Activated naive CD4-positive, alpha-beta T cell treated with anti-CD3 and anti-CD28 coated beads, Interleukin-2, amount 10 ng/mL, durations not matched to agents 7 days and 5 days (primary cell): ENCODE measurements around the gene PLPPR5.

Experiments
- CTCF ChIA-PET: fragments of 350-600 bp; sonication (Branson Sonifier 250); formaldehyde crosslinking; loops from one replicate; lab custom pipeline; 2021; ENCODE audit warnings: antibody characterized with exemption; lab: Charles Lee
- DNase-seq: peaks from one replicate; pipeline ENCODE4 v3.0.0-alpha.2; 2020
- H3K27ac Mint-ChIP-seq: one replicate; pipeline ENCODE4 v1.8.0; 2021; ENCODE audit warnings: mild to moderate bottlenecking, moderate library complexity, mixed read lengths
- H3K27me3 Mint-ChIP-seq: one replicate; pipeline ENCODE4 v1.8.0; 2021; ENCODE audit warnings: mild to moderate bottlenecking, mixed read lengths
- H3K36me3 Mint-ChIP-seq: one replicate; pipeline ENCODE4 v1.8.0; 2021; ENCODE audit warnings: mixed read lengths
- H3K4me1 Mint-ChIP-seq: one replicate; pipeline ENCODE4 v1.8.0; 2021; ENCODE audit warnings: mixed read lengths
- H3K4me3 Mint-ChIP-seq: one replicate; pipeline ENCODE4 v1.8.0; 2021; ENCODE audit warnings: mild to moderate bottlenecking, moderate library complexity, mixed read lengths
- H3K9me3 Mint-ChIP-seq: one replicate; pipeline ENCODE4 v1.8.0; 2021; ENCODE audit warnings: mixed read lengths

PLPPR5 gene

DNA sequence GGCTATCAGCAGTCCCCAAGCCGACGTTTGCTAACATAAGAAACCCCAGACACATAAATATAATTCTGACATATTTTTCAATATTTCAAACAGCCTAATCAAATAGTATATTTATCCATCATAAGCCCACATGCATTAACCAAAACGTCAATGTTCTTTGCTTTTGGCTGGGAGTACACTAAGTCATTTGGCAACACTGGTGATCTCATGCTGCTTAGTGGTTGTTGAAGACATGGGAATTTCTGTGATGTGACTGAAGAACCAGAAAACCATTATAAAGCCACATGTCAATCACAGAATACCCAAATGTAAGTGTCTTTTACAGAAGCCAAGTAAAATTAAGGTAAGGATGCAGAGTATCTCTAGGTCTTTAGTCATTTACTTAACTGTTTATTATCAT is 57.6 kb downstream of the PLPPR5 start:
- H3K4me3 Mint-ChIP-seq: no peak overlapping the region
- CTCF ChIA-PET: no interaction called here
- H3K9me3 Mint-ChIP-seq: no peaks in the 10 kb centered on the region
- H3K36me3 Mint-ChIP-seq: no peaks in the 10 kb centered on the region
- H3K4me1 Mint-ChIP-seq: no peaks in the 10 kb centered on the region
- no peak overlapping the region for H3K27ac Mint-ChIP-seq
- no peaks in the 10 kb centered on the region for H3K27me3 Mint-ChIP-seq
- no peak for DNase-seq

DNA sequence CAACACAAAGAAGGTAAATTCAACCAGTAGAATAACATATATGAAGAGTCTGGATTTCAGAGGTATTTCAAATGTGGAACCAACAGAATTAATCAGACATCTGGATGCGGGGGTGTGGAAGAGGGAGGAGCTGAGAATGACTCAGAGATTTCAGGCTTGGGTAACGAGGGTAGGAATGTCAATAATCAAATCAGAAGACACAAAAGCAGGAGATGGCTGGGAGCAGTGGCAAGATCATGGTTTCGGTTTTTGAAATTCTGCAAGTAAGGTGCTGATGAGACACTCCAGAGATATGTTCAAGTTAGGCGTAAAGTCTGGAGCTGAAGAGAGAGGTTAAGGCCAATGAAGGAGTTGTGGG is 64.0 kb downstream of the PLPPR5 start:
- no peaks in the 10 kb centered on the region for H3K36me3 Mint-ChIP-seq
- DNase-seq: no peak
- CTCF ChIA-PET: interaction anchor here (1.4 kb wide), 1 partner anchor 147 kb away, joined by 8 read pairs; no protein-coding TSS in a partner anchor

DNA sequence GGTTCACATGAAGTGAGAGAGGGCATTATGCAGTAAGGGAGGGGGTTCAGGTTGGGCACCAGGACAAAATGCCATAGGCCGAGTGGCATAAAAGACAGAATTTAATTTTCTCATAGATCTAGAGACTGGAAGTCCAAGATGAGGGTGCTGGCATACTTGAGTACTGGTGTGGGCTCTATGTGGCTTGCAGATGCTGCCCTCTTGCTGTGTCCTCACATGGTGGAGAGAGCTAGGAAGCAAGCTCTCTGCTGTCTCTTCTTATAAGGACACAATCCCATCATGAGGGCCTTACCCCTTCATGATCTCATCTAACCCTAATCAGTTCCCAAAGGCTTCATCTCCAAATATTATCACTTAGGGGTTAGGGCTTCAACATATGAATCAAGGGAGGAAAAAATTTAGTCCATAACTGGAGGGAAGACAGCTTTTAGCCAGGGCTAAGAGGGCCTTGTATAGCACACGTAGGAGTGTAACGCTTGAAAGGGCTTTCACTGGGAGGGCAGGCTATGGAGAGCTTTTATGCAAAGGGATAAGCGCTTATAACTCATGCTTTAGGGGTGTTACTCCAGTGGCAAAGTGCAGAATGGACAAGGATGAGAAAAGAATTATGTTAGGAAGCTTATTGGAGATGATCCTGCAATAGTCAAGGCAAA is 64.5 kb downstream of the PLPPR5 start:
- no peak overlapping the region for H3K27ac Mint-ChIP-seq
- no peak for DNase-seq

More for the DNA sequence above, 64.0 kb downstream of the PLPPR5 start:
- H3K4me1 Mint-ChIP-seq: no peaks in the 10 kb centered on the region
- H3K27ac Mint-ChIP-seq: no peak overlapping the region
- H3K27me3 Mint-ChIP-seq: no peaks in the 10 kb centered on the region
- no peak overlapping the region for H3K4me3 Mint-ChIP-seq
- H3K9me3 Mint-ChIP-seq: no peaks in the 10 kb centered on the region

DNA sequence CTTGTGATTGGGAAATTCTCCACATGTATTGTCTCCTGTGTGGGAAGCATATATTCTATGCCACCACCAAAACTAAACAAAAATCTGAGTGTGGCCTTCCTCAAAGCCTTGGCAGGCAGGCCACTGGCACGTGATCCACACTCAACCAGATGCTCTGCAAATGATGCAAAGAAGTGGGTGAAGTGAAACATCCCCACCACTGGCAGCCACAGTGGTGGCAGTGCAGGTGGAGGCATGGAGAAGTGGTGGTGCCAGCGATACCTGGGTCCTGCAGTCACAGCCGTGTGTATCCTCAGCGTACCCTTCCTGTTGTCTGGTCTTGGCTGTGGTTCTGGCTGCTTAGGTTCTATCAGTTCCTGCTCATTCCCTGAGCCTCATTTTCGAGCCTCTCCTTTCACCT is 65.2 kb downstream of the PLPPR5 start:
- Mint-ChIP-seq H3K4me3 (no peak overlapping the region), H3K36me3 (no peaks in the 10 kb centered on the region), H3K9me3 (no peaks in the 10 kb centered on the region), H3K27ac (no peak overlapping the region), H3K27me3 (no peaks in the 10 kb centered on the region), H3K4me1 (no peaks in the 10 kb centered on the region)
- CTCF ChIA-PET: no interaction called here
- DNase-seq: no peak

More for the DNA sequence above, 64.5 kb downstream of the PLPPR5 start:
- no peaks in the 10 kb centered on the region for H3K4me1 Mint-ChIP-seq
- CTCF ChIA-PET: interaction anchor here (1.4 kb wide), 1 partner anchor 146 kb away, joined by 8 read pairs; no protein-coding TSS in a partner anchor
- H3K4me3 Mint-ChIP-seq: no peak overlapping the region
- no peaks in the 10 kb centered on the region for H3K27me3 Mint-ChIP-seq
- H3K9me3 Mint-ChIP-seq: no peaks in the 10 kb centered on the region
- H3K36me3 Mint-ChIP-seq: no peaks in the 10 kb centered on the region

DNA sequence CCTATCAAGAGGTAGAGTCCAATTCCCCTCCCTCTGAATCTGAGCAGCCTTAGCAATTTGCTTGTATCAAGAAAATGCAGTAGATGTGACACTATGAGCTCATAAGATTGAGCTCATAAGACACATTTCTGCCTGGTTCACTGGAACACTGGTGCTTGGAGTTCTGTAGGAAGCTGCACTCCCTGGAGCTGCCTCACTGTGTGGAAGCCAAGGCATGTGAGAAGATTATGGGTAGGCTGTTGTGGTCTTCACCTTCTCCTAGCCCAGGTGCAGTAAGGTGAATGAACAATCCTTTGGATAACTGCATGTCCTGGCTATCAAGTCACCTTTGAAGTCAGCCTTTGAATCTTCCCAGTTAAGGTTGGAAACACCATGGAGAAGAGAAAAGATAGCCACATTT is 67.3 kb downstream of the PLPPR5 start:
- DNase-seq: no peak
- no peaks in the 10 kb centered on the region for H3K9me3 Mint-ChIP-seq
- H3K4me1 Mint-ChIP-seq: no peaks in the 10 kb centered on the region
- H3K36me3 Mint-ChIP-seq: no peaks in the 10 kb centered on the region
- no peak overlapping the region for H3K4me3 Mint-ChIP-seq
- H3K27ac Mint-ChIP-seq: no peak overlapping the region
- no peaks in the 10 kb centered on the region for H3K27me3 Mint-ChIP-seq
- CTCF ChIA-PET: no interaction called here

DNA sequence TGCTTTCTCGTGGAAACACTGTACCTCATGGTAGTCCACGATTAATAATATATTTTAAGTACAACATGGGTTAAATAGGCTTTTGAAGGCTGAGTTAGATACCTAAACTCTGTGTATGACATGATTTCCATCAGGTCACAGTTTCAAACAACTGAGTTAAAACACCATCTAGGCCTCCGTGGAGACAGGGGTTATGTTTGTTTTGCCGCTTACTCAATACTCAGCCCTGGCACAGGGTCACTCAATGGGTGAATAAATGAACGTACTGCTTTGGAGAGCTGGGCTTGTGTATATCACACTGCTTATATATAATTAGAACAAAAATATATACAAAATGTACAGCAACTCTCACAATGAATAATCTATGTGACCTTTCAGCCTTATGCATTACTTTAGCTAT is 72.5 kb downstream of the PLPPR5 start:
- Mint-ChIP-seq H3K27me3 (no peaks in the 10 kb centered on the region), H3K27ac (no peak overlapping the region), H3K4me1 (no peaks in the 10 kb centered on the region), H3K9me3 (no peaks in the 10 kb centered on the region), H3K4me3 (no peak overlapping the region), H3K36me3 (no peaks in the 10 kb centered on the region)
- DNase-seq: no peak
- CTCF ChIA-PET: no interaction called here

DNA sequence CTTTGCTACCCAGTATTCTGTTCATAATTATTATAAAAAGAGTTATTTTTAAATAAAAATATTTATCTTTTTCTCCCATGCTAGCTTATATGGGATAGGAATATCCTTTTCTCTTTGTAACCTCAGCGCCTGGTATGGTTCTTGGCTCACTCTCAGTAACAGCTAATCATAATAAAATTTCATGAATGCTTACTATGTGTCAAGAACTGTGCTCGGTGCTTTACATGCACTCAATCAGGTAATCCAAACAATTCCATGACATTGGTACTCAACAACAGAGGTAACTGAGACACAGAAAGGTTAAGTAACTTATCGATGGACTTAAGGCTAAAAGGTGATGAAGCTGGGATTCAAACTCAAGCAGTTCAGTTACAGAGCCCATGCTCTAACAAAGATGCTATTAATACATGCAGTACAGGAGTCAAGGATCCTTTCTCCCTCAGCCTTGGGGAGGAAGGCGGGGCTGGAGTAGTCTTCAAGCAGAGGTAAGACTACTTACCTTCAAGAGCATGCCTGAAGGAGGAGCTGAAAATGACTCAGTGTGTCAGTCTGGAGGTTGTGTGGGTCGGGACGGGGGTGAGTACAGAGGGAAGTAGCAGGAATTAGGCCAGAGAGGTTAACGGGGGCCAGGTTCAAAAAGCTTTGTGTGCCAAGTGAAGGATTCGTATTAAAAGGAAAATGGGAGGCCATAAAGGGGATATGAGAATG is 73.4 kb downstream of the PLPPR5 start:
- DNase-seq: no peak
- H3K4me3 Mint-ChIP-seq: no peak overlapping the region
- H3K36me3 Mint-ChIP-seq: no peaks in the 10 kb centered on the region
- no peaks in the 10 kb centered on the region for H3K27me3 Mint-ChIP-seq
- CTCF ChIA-PET: no interaction called here
- no peaks in the 10 kb centered on the region for H3K9me3 Mint-ChIP-seq
- no peaks in the 10 kb centered on the region for H3K4me1 Mint-ChIP-seq
- no peak overlapping the region for H3K27ac Mint-ChIP-seq

DNA sequence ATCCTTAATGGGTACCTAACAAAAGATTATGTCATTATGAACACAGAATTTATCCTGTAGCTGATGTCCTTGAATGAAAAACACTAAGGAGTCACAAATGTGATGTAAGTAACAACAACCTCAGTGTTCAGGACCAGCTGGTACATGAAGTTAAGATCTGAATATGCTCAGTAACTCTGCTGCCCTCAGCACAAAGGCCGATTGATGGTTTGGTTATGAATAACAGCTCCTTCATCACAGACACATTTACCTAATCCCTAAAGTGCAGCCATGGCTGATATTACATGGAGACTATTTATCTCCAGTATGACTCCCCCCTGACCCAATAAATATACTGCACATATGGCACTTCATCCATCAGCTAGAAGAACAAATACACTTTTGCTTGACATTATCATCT is 75.2 kb downstream of the PLPPR5 start:
- no peak for DNase-seq
- Mint-ChIP-seq H3K36me3 (no peaks in the 10 kb centered on the region), H3K9me3 (no peaks in the 10 kb centered on the region), H3K27ac (no peak overlapping the region), H3K4me3 (no peak overlapping the region), H3K27me3 (no peaks in the 10 kb centered on the region), H3K4me1 (no peaks in the 10 kb centered on the region)
- CTCF ChIA-PET: interaction anchor here (1.0 to 1.4 kb wide), 3 partner anchors 17 to 180 kb away, joined by 3 to 4 read pairs (median 3); no protein-coding TSS in a partner anchor

DNA sequence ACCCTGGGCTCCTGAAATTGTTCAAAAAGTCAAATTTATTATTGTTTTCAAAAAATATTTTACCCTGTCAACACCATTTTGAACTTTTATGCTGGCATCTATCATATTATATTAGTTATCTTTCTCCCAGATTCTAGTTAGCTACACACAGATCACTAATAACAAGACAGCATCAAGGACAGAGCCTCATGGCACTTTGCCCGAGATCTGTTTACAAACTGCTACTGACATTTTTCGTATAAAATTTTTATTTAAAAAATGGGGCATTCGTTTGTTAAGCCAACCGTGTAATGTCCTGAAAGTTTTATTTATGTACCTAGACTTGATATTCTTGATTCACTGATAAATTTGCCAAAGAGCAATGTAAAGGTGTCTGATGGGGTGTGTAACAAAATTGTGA is 78.1 kb downstream of the PLPPR5 start:
- H3K27ac Mint-ChIP-seq: no peak overlapping the region
- no peaks in the 10 kb centered on the region for H3K9me3 Mint-ChIP-seq
- CTCF ChIA-PET: no interaction called here
- H3K36me3 Mint-ChIP-seq: no peaks in the 10 kb centered on the region
- no peak overlapping the region for H3K4me3 Mint-ChIP-seq
- DNase-seq: no peak
- no peaks in the 10 kb centered on the region for H3K4me1 Mint-ChIP-seq
- no peaks in the 10 kb centered on the region for H3K27me3 Mint-ChIP-seq

DNA sequence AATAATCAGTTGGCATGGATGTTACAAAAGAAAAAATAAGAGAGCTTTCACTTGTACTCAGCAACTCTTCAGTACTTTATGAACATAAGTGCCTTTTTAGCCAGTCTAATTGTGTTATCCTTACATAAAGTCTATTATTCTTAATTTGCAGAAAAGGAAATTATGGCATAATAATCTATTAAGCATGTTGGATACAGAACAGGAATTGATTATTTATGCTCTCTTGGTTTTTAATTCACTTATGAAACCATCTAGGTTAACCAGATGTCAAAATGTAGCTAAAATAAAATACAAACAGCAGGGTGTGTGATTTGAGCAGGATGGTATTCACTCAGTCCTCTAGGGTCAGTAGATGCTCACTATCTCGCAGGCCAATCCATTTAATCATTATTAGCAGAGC is 79.7 kb downstream of the PLPPR5 start:
- H3K4me1 Mint-ChIP-seq: no peaks in the 10 kb centered on the region
- CTCF ChIA-PET: no interaction called here
- DNase-seq: no peak
- H3K36me3 Mint-ChIP-seq: no peaks in the 10 kb centered on the region
- H3K27me3 Mint-ChIP-seq: no peaks in the 10 kb centered on the region
- no peaks in the 10 kb centered on the region for H3K9me3 Mint-ChIP-seq
- no peak overlapping the region for H3K4me3 Mint-ChIP-seq
- H3K27ac Mint-ChIP-seq: no peak overlapping the region

DNA sequence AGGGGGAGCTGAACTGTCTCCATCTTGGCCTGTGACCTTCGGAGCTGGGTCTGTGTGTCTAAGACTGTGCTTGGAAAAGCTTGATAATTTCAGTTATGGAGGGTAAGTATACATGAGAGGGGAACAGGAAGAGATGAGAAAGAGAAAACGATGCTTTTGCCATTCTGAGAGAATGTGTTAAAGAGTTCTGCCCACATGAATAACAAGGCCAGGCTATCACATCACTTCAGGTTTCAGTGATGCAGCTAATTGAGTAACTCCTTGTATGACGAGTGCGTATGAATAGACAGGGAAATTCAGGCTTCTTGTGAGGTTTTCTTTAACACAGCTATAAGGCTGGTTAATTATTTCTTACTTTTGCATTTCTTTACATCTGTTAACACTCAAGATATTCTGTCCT is 81.0 kb downstream of the PLPPR5 start:
- Mint-ChIP-seq H3K27ac (no peak overlapping the region), H3K27me3 (no peaks in the 10 kb centered on the region), H3K4me1 (no peaks in the 10 kb centered on the region), H3K9me3 (no peaks in the 10 kb centered on the region), H3K4me3 (no peak overlapping the region), H3K36me3 (no peaks in the 10 kb centered on the region)
- CTCF ChIA-PET: no interaction called here
- no peak for DNase-seq

DNA sequence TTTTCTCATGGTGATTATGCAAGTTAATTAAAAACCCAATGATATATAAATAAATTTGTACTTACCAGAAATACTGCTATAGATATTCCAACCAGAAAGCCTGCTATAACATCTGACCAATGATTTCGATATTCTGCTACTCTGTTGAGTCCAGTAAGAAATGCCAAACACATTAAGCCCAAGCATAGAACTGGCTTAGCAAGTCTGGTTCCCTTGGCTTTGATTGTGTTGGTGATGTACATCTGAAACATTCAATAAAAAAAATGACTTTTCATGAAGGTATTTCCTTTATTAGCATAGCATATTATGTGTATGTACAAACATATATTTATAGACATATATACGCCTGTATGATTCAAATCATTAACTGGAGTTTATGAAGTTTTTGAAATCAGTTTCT is 82.8 kb downstream of the PLPPR5 start:
- no peaks in the 10 kb centered on the region for H3K4me1 Mint-ChIP-seq
- H3K9me3 Mint-ChIP-seq: no peaks in the 10 kb centered on the region
- no peaks in the 10 kb centered on the region for H3K36me3 Mint-ChIP-seq
- H3K4me3 Mint-ChIP-seq: no peak overlapping the region
- H3K27ac Mint-ChIP-seq: no peak overlapping the region
- CTCF ChIA-PET: interaction anchor here (0.7 kb wide), 1 partner anchor 128 kb away, joined by 3 read pairs; no protein-coding TSS in a partner anchor
- DNase-seq: no peak
- H3K27me3 Mint-ChIP-seq: no peaks in the 10 kb centered on the region

DNA sequence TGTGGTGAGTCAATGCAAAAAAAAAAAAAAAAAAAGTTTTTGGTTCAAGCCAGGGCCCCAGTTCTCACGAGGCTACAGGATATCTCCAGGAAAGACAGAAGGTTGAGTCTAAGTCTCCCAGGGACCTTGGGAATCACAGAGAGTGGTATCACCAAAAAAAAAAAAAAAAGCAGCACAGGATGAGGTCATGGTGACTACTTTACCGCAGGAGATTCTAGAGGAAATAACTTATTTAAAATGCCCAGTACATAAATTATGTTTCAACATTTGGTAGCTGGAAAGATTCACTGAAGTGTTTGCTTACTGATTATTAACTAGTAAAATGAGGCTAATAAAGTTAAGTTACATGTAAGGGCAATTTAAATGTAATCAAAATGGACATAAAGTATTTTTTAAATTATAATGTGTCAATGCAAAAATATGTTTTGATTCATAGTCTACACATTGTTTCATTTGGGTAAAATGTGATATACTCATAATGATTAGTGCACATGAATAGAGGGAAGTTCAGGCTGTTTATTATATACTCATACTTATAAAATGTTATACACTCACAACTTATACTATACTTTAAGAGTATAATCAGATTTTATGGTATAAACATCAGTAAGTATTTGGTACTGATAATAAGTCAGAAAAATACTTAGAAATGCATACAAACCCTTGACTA is 84.1 kb downstream of the PLPPR5 start:
- no peaks in the 10 kb centered on the region for H3K36me3 Mint-ChIP-seq
- no peak for DNase-seq
- no peaks in the 10 kb centered on the region for H3K27me3 Mint-ChIP-seq
- H3K9me3 Mint-ChIP-seq: no peaks in the 10 kb centered on the region
- H3K4me3 Mint-ChIP-seq: no peak overlapping the region
- H3K4me1 Mint-ChIP-seq: no peaks in the 10 kb centered on the region
- no peak overlapping the region for H3K27ac Mint-ChIP-seq
- CTCF ChIA-PET: no interaction called here

DNA sequence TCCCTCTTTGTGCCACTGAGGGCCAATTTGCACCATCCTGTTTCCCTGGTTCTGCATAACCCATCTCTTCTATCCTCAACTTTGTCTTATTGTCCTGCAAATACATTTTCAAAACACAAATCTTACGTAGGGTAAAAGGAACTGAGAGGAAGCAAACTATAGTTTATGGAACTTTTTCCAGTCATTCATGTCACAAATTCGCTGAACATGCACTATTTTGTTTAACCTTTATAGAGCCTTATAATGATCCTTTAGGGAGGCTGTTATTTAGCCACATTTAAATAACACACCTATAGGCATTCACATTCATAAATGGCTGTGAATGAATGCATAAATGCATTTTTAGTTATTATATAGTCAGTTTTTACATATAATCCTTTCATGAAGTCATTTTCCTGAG is 85.0 kb downstream of the PLPPR5 start:
- DNase-seq: no peak
- Mint-ChIP-seq H3K4me3 (no peak overlapping the region), H3K27me3 (no peaks in the 10 kb centered on the region), H3K27ac (no peak overlapping the region), H3K9me3 (no peaks in the 10 kb centered on the region), H3K36me3 (no peaks in the 10 kb centered on the region), H3K4me1 (no peaks in the 10 kb centered on the region)
- CTCF ChIA-PET: no interaction called here

DNA sequence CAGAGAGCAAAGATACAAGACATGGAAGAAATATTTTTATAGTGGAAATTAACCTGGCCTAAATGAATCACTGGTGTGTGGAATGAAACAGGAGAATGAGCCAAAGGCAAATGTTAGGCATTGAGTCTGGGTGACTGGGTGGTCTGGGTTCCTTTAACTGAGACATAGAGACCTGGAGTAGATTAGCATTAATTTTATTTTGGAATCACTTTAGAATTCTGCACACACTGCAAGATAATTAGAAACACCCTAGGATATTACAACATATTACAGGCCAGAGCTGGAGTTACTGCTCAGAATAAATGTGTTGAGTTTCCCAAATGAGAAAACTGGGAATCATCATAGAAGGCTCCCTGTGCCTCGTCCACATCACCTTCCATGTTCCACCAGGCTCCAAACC is 85.5 kb downstream of the PLPPR5 start:
- Mint-ChIP-seq H3K27me3 (no peaks in the 10 kb centered on the region), H3K4me1 (no peaks in the 10 kb centered on the region), H3K36me3 (no peaks in the 10 kb centered on the region), H3K27ac (no peak overlapping the region), H3K9me3 (no peaks in the 10 kb centered on the region), H3K4me3 (no peak overlapping the region)
- DNase-seq: no peak
- CTCF ChIA-PET: no interaction called here
